ENCODE data around the gene TAS2R10. TPM values are rescaled to one million over a fixed set of nuclear protein-coding genes. Genes with fewer than 3 reads are reported as not detected.

The TAS2R10 gene
- total and polyA plus RNA-seq, 2 of the 8 experiments (the other 6 are each of a cell fraction or from before 2014, with no cell fraction given) = 0.08 TPM; not detected in 1

DNA sequence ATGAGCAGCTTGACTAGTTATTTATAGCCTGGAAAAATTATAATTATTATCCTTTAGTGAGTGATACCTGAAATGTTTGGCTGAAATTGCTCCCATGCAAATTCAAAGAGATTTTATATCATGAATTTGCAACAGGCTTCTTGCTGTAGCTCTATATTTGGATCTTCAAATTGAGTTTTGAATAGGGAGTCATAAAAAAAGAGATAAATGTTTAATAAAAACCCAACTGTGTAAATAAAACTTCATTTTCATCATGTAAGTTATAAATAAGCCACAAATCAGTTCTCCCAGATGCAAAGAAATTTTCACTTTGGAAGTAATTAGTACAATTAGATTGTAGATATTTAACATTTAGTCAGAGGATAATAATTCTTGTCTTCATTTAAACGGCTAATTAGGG, 19.0 kb downstream of the TAS2R10 start, which contains the start of gene TAS2R8:
TSS of gene TAS2R8 (minus strand) at position 101 of the 400 bp plus-strand sequence. CDS start 306 bp downstream, outside the sequence.
- Histone ChIP-seq H3K4me3 (ENCODE audit: extremely low read depth in 1 of 4, insufficient read depth in 2 of 4, low read depth in 3 of 4, low read length in 4 of 4) (no peak within 1 kb of the TSS), H3K9me3 (ENCODE audit: insufficient read depth in 2 of 2, low read depth in 1 of 2, low read length in 1 of 2) (no peaks in the 10 kb centered on the region), H3K23ac (ENCODE audit: insufficient read length) (no peak within 1 kb of the TSS), H2BK5ac (ENCODE audit: low read depth, low read length) (no peak within 1 kb of the TSS), H3K36me3 (ENCODE audit: control insufficient read depth in 2 of 4, insufficient read depth in 4 of 4, low read length in 3 of 4) (no peaks in the 10 kb centered on the region), H2BK12ac (ENCODE audit: low read depth, low read length) (no peak within 1 kb of the TSS), H4K91ac (replicated peaks; ENCODE audit: insufficient read length, low read length) (no peak within 1 kb of the TSS), H3K79me1 (ENCODE audit: low read depth, low read length) (no peaks in the 10 kb centered on the region), H3K14ac (ENCODE audit: insufficient read length) (no peak within 1 kb of the TSS), H3K79me2 (ENCODE audit: control insufficient read depth in 1 of 2, insufficient read depth in 2 of 2, low read length in 2 of 2) (no peaks in the 10 kb centered on the region), H2AK5ac (ENCODE audit: low read depth, low read length) (no peak within 1 kb of the TSS), H3K27ac (ENCODE audit: low read depth, low read length) (no peak within 1 kb of the TSS), H3K56ac (replicated peaks; ENCODE audit: insufficient read length, low read depth, low read length) (no peak within 1 kb of the TSS), H4K5ac (ENCODE audit: insufficient read length, low read depth, low read length) (no peak within 1 kb of the TSS), H2BK15ac (ENCODE audit: low read length) (no peak within 1 kb of the TSS), H2BK120ac (replicated peaks; ENCODE audit: low read depth, low read length) (no peak within 1 kb of the TSS), H3K27me3 (replicated peaks in 1 of 4; ENCODE audit: control insufficient read depth in 3 of 4, extremely low read depth in 1 of 4, insufficient read depth in 3 of 4, low read length in 3 of 4) (peaks cover 0 to 1% (median 0%) of the 10 kb centered on the region in 4 experiments; a peak in 1 of 7 replicates), H3K23me2 (ENCODE audit: low read depth, low read length) (no peaks in the 10 kb centered on the region), H3K9ac (replicated peaks in 1 of 4; ENCODE audit: extremely low read depth in 1 of 4, low read depth in 3 of 4, low read length in 3 of 4) (no peak within 1 kb of the TSS), H3K18ac (ENCODE audit: extremely low read depth, low read length) (no peak within 1 kb of the TSS), H3K4ac (replicated peaks; ENCODE audit: insufficient read length, low read depth, low read length) (no peak within 1 kb of the TSS), H2BK20ac (ENCODE audit: low read length) (no peak within 1 kb of the TSS), H3K4me2 (ENCODE audit: insufficient read depth in 1 of 2, low read depth in 2 of 2, low read length in 2 of 2) (no peak within 1 kb of the TSS), H4K8ac (ENCODE audit: extremely low read depth, insufficient read depth, low read length) (no peak within 1 kb of the TSS), H2AFZ (ENCODE audit: low read length) (no peak within 1 kb of the TSS), H3K4me1 (replicated peaks in 1 of 4; ENCODE audit: control insufficient read depth in 3 of 4, insufficient read depth in 4 of 4, low read length in 3 of 4) (peaks cover 0 to 6% (median 3%) of the 10 kb centered on the region in 4 experiments; a peak in 4 of 7 replicates), H4K20me1 (replicated peaks in 1 of 2; ENCODE audit: control insufficient read depth in 1 of 2, insufficient read depth in 2 of 2, low read length in 2 of 2) (no peaks in the 10 kb centered on the region)
- ChIA-PET POLR2A (ENCODE audit: partially characterized antibody) (no interaction called here), CTCF (ENCODE audit: partially characterized antibody) (no interaction called here)
- TF ChIP-seq YY1 (IDR thresholded peaks at IDR 0.05; ENCODE audit: low read depth, low read length) (no peak), SUZ12 (IDR thresholded peaks at IDR 0.05; ENCODE audit: low read length) (no peak), CREB1 (IDR thresholded peaks at IDR 0.05) (no peak), TCF12 (IDR thresholded peaks at IDR 0.05; ENCODE audit: low read depth, low read length) (no peak), SIRT6 (IDR thresholded peaks at IDR 0.05; ENCODE audit: low read length) (no peak), POLR2AphosphoS5 (IDR thresholded peaks at IDR 0.05; ENCODE audit: low read depth, low read length) (no peak), EGR1 (IDR thresholded peaks at IDR 0.05; ENCODE audit: borderline replicate concordance, low read depth, low read length) (no peak), TAF7 (optimal IDR thresholded peaks at IDR 0.05; ENCODE audit: borderline replicate concordance, low read depth, low read length) (no peak), MAX (IDR thresholded peaks at IDR 0.05) (no peak), NRF1 (IDR thresholded peaks at IDR 0.05; ENCODE audit: low read depth, low read length) (no peak), RAD21 (IDR thresholded peaks at IDR 0.05 in 1 of 2, conservative IDR thresholded peaks at IDR 0.05 in 1 of 2; ENCODE audit: low read depth in 2 of 2, low read length in 2 of 2) (no peak)
- TF ChIP-seq, protein P1, sequence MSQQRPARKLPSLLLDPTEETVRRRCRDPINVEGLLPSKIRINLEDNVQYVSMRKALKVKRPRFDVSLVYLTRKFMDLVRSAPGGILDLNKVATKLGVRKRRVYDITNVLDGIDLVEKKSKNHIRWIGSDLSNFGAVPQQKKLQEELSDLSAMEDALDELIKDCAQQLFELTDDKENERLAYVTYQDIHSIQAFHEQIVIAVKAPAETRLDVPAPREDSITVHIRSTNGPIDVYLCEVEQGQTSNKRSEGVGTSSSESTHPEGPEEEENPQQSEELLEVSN (IDR thresholded peaks at IDR 0.05) = no peak
- no peak for DNase-seq (ENCODE audit: low read depth in 1 of 2, low spot score in 2 of 2)
- WGBS, 2 experiments (ENCODE audit: extremely low coverage in 1 of 2, insufficient coverage in 1 of 2, insufficient read length in 1 of 2, insufficient replicate concordance in 2 of 2, low coverage in 1 of 2, low lambda C conversion rate in 2 of 2, missing lambda C conversion rate in 1 of 2) = 86% methylated on average over 1 of the region's 1 CpG; no CpG with 5 or more reads in 1 of the 2 experiments
- FAIRE-seq = no peak

Data from H1 (cell line).